H1 (cell line): ENCODE results near the gene NECTIN1. TPM values are rescaled to one million over a fixed set of nuclear protein-coding genes. Genes with fewer than 3 reads are reported as not detected.

Source experiments
- CTCF ChIA-PET: fragments of 300-600 bp; sonication (Branson Sonifier 250); formaldehyde crosslinking; loops from one replicate; lab custom pipeline; 2021; ENCODE audit not compliant: partially characterized antibody; lab: Charles Lee
- POLR2A ChIA-PET: fragments of 300-600 bp; sonication (Branson Sonifier 250); formaldehyde crosslinking; loops from one replicate; lab custom pipeline; 2021; ENCODE audit warnings: inconsistent platforms; ENCODE audit not compliant: partially characterized antibody; lab: Charles Lee
- DNase-seq, 2 experiments: peaks; one replicate each; pipeline versions ENCODE4 v3.0.0 to v3.0.0-alpha.2; 2010 to 2022; ENCODE audit warnings: low spot score in 2 of 2, low read depth in 1 of 2, mixed read lengths in 1 of 2
- FAIRE-seq: peaks from 2 replicates; lab custom pipeline; 2011; peaks lifted over from hg19 to GRCh38; lab: Jason Lieb, UNC
- H2AFZ ChIP-seq: 2 replicates; pipeline ENCODE4 v1.8.1; 2012; ENCODE audit warnings: low read length, inconsistent platforms
- H2AK5ac ChIP-seq: 2 replicates; pipeline ENCODE4 v1.6.1; 2013; ENCODE audit warnings: low read depth, low read length
- H2BK120ac ChIP-seq: replicated peaks from 2 replicates; pipeline ENCODE3; 2013; ENCODE audit warnings: low read depth, low read length, inconsistent platforms
- H2BK12ac ChIP-seq: 2 replicates; pipeline ENCODE4 v1.6.1; 2013; ENCODE audit warnings: low read depth, low read length
- H2BK15ac ChIP-seq: 2 replicates; pipeline ENCODE4 v1.6.1; 2013; ENCODE audit warnings: low read length
- H2BK20ac ChIP-seq: 2 replicates; pipeline ENCODE4 v1.6.1; 2013; ENCODE audit warnings: low read length
- H2BK5ac ChIP-seq: 2 replicates; pipeline ENCODE4 v1.6.1; 2013; ENCODE audit warnings: low read depth, low read length
- H3K14ac ChIP-seq: 2 replicates; pipeline ENCODE4 v1.6.1; 2013; ENCODE audit warnings: inconsistent platforms; ENCODE audit not compliant: insufficient read length
- H3K18ac ChIP-seq: 2 replicates; pipeline ENCODE4 v1.6.1; 2013; ENCODE audit warnings: low read length; ENCODE audit errors: extremely low read depth
- H3K23ac ChIP-seq: 2 replicates; pipeline ENCODE4 v1.6.1; 2013; ENCODE audit warnings: inconsistent platforms; ENCODE audit not compliant: insufficient read length
- H3K23me2 ChIP-seq: 2 replicates; pipeline ENCODE4 v1.6.1; 2013; ENCODE audit warnings: low read depth, low read length
- H3K27ac ChIP-seq: 2 replicates; pipeline ENCODE4 v1.6.1; 2011; ENCODE audit warnings: low read depth, low read length, inconsistent platforms
- H3K27me3 ChIP-seq, 4 experiments: replicated peaks in 1 of 4; 1 replicate in 1 of 4; 2 replicates in 3 of 4; pipeline versions ENCODE4 v1.6.1 to v1.8.1; 2011 to 2013; ENCODE audit warnings: low read length in 3 of 4, mild to moderate bottlenecking in 3 of 4, inconsistent platforms in 2 of 4, mixed read lengths in 2 of 4, moderate library complexity in 1 of 4; ENCODE audit not compliant: control insufficient read depth in 3 of 4, insufficient read depth in 3 of 4; ENCODE audit errors: extremely low read depth in 1 of 4
- H3K36me3 ChIP-seq, 4 experiments: 2 replicates each; pipeline versions ENCODE4 v1.6.1 to v1.8.1; 2011 to 2013; ENCODE audit warnings: mild to moderate bottlenecking in 4 of 4, low read length in 3 of 4, moderate library complexity in 2 of 4, control low read depth in 1 of 4, inconsistent platforms in 1 of 4; ENCODE audit not compliant: insufficient read depth in 4 of 4, control insufficient read depth in 2 of 4
- H3K4ac ChIP-seq: replicated peaks from 2 replicates; pipeline ENCODE3; 2013; ENCODE audit warnings: low read length, low read depth, mixed read lengths, inconsistent platforms; ENCODE audit not compliant: insufficient read length
- H3K4me1 ChIP-seq, 4 experiments: replicated peaks in 1 of 4; 1 replicate in 1 of 4; 2 replicates in 3 of 4; pipeline versions ENCODE4 v1.6.1 to v1.8.1; 2011 to 2013; ENCODE audit warnings: low read length in 3 of 4, inconsistent platforms in 2 of 4, mixed read lengths in 1 of 4; ENCODE audit not compliant: insufficient read depth in 4 of 4, control insufficient read depth in 3 of 4
- H3K4me2 ChIP-seq, 2 experiments: 2 replicates each; pipeline versions ENCODE4 v1.6.1 to v1.8.1; 2011 to 2013; ENCODE audit warnings: low read depth in 2 of 2, low read length in 2 of 2, control low read depth in 1 of 2, inconsistent platforms in 1 of 2, mild to moderate bottlenecking in 1 of 2; ENCODE audit not compliant: insufficient read depth in 1 of 2
- H3K4me3 ChIP-seq, 4 experiments: fragments of 200-600, 300-600 bp in 1 of 4; sonication (generic), shearing (Covaris generic), sonication (Bioruptor Twin) in 1 of 4; 2 replicates each; pipeline versions ENCODE4 v1.5.1 to v1.8.1; 2011 to 2016; ENCODE audit warnings: low read length in 4 of 4, low read depth in 3 of 4, control low read depth in 2 of 4, inconsistent platforms in 2 of 4, mild to moderate bottlenecking in 2 of 4, mixed read lengths in 1 of 4, moderate library complexity in 1 of 4; ENCODE audit not compliant: insufficient read depth in 2 of 4; ENCODE audit errors: extremely low read depth in 1 of 4
- H3K56ac ChIP-seq: replicated peaks from 2 replicates; pipeline ENCODE3; 2013; ENCODE audit warnings: low read depth, mild to moderate bottlenecking, mixed read lengths, low read length, inconsistent platforms; ENCODE audit not compliant: insufficient read length
- H3K79me1 ChIP-seq: 2 replicates; pipeline ENCODE4 v1.6.1; 2013; ENCODE audit warnings: low read depth, low read length, control low read depth
- H3K79me2 ChIP-seq, 2 experiments: 2 replicates each; pipeline versions ENCODE4 v1.6.1 to v1.8.1; 2012 to 2013; ENCODE audit warnings: low read length in 2 of 2, mild to moderate bottlenecking in 2 of 2, inconsistent platforms in 1 of 2; ENCODE audit not compliant: insufficient read depth in 2 of 2, control insufficient read depth in 1 of 2
- H3K9ac ChIP-seq, 4 experiments: replicated peaks in 1 of 4; 1 replicate in 1 of 4; 2 replicates in 3 of 4; pipeline versions ENCODE4 v1.6.1 to v1.8.1; 2011 to 2013; ENCODE audit warnings: low read depth in 3 of 4, low read length in 3 of 4, control low read depth in 2 of 4, mild to moderate bottlenecking in 2 of 4, moderate library complexity in 2 of 4, inconsistent platforms in 1 of 4; ENCODE audit errors: extremely low read depth in 1 of 4
- H3K9me3 ChIP-seq, 2 experiments: 2 replicates each; pipeline versions ENCODE4 v1.6.1 to v1.8.1; 2012 to 2013; ENCODE audit warnings: mild to moderate bottlenecking in 2 of 2, moderate library complexity in 2 of 2, control low read depth in 1 of 2, inconsistent platforms in 1 of 2, low read depth in 1 of 2, low read length in 1 of 2, mixed read lengths in 1 of 2; ENCODE audit not compliant: insufficient read depth in 2 of 2
- H4K20me1 ChIP-seq, 2 experiments: replicated peaks in 1 of 2; 2 replicates each; pipeline versions ENCODE3 to v1.8.1; 2011 to 2013; ENCODE audit warnings: inconsistent platforms in 2 of 2, low read length in 2 of 2, mild to moderate bottlenecking in 1 of 2; ENCODE audit not compliant: insufficient read depth in 2 of 2, control insufficient read depth in 1 of 2
- H4K5ac ChIP-seq: 2 replicates; pipeline ENCODE4 v1.6.1; 2013; ENCODE audit warnings: low read length, low read depth, mixed read lengths, inconsistent platforms; ENCODE audit not compliant: insufficient read length
- H4K8ac ChIP-seq: 2 replicates; pipeline ENCODE4 v1.8.0; 2013; ENCODE audit warnings: mild to moderate bottlenecking, moderate library complexity, low read length, inconsistent platforms; ENCODE audit not compliant: insufficient read depth; ENCODE audit errors: extremely low read depth
- H4K91ac ChIP-seq: replicated peaks from 2 replicates; pipeline ENCODE3; 2013; ENCODE audit warnings: low read length, mixed read lengths, inconsistent platforms; ENCODE audit not compliant: insufficient read length
- ATF2 ChIP-seq: IDR thresholded peaks from 2 replicates; pipeline ENCODE4 v1.6.1; 2012; ENCODE audit warnings: low read length, inconsistent platforms
- KDM4A ChIP-seq: IDR thresholded peaks from one replicate; pipeline ENCODE4 v1.7.1; 2012; ENCODE audit warnings: low read depth, mild to moderate bottlenecking, moderate library complexity, low read length, inconsistent platforms; ENCODE audit not compliant: severe bottlenecking
- RBBP5 ChIP-seq: IDR thresholded peaks from 2 replicates; pipeline ENCODE4 v1.7.1; 2012; ENCODE audit warnings: low read depth, mild to moderate bottlenecking, inconsistent platforms, low read length, moderate library complexity, borderline replicate concordance
- RFX5 ChIP-seq: IDR thresholded peaks from 2 replicates; pipeline ENCODE4 v1.6.1; 2011; ENCODE audit warnings: low read depth, low read length, improper control_type of control experiment, borderline replicate concordance
- RXRA ChIP-seq: IDR thresholded peaks from 2 replicates; pipeline ENCODE4 v1.6.1; 2011; ENCODE audit warnings: low read depth, mild to moderate bottlenecking, low read length, moderate library complexity; ENCODE audit not compliant: insufficient read depth
- WGBS, 2 experiments: shearing (Covaris generic) in 1 of 2; methylation state at CpG; one replicate each; pipeline versions ENCODE4 v1.1.6 to v1.1.7; 2013 to 2015; ENCODE audit warnings: low lambda C conversion rate in 2 of 2, mixed read lengths in 2 of 2, inconsistent platforms in 1 of 2, low coverage in 1 of 2, missing lambda C conversion rate in 1 of 2; ENCODE audit not compliant: insufficient replicate concordance in 2 of 2, insufficient coverage in 1 of 2, insufficient read length in 1 of 2; ENCODE audit errors: extremely low coverage in 1 of 2, missing lambda C conversion rate in 1 of 2; 5-methylcytosine and 5-hydroxymethylcytosine counted together
- polyA plus RNA-seq, 7 experiments: library from polyadenylated mRNA; depleted of rRNA in 3 of 7; stranded (reverse) in 5 of 7; unstranded in 2 of 7; fragments of >200 nt in 5 of 7; fragments of 200-250 nt in 2 of 7; gene quantifications; 1 replicate in 5 of 7; 2 replicates in 1 of 7; 4 replicates in 1 of 7; pipeline versions ENCODE4 v1.2.1 to v1.2.3, GENCODE V29; 2011 to 2013; ENCODE audit warnings: missing spikeins in 2 of 7, mixed read lengths in 2 of 7
- total RNA-seq: library from RNA; stranded (reverse); fragmentation: NEBNext Ultra II Directional; extraction: Animal tissue kit (Norgen Biotek cat#: 25700); gene quantifications from 2 replicates; pipeline ENCODE4 v1.2.1, GENCODE V29; 2021

NECTIN1 gene
- total and polyA plus RNA-seq, 2 of the 8 experiments (the other 6 are each of a cell fraction or from before 2014, with no cell fraction given), result 43.2 to 97.7 TPM

GRCh38 chr11:119664063-119664572 is 64.9 kb downstream of the NECTIN1 start:
- H3K79me2 ChIP-seq, result no peaks in the 10 kb centered on the region
- no peak overlapping the region for H3K23ac ChIP-seq
- no peak overlapping the region for H4K91ac ChIP-seq
- no peak overlapping the region for H3K4ac ChIP-seq
- H3K27ac ChIP-seq, result no peak overlapping the region
- 74% methylated on average over 8 of the region's 9 CpGs; no CpG with 5 or more reads in 1 of the 2 experiments for WGBS, 2 experiments
- H3K56ac ChIP-seq, result no peak overlapping the region
- no peaks in the 10 kb centered on the region for H3K79me1 ChIP-seq
- no peaks in the 10 kb centered on the region for H3K27me3 ChIP-seq
- H2BK120ac ChIP-seq, result no peak overlapping the region
- FAIRE-seq (no peak), DNase-seq (no peak)
- no peaks in the 10 kb centered on the region for H3K9me3 ChIP-seq
- peak overlapping the region; percentile 83; the same call in 1 of the 2 replicates for H4K8ac ChIP-seq
- POLR2A ChIA-PET, result interaction anchor here (0.6 to 1.4 kb wide), 3 partner anchors 10 to 94 kb away, joined by 3 to 5 read pairs (median 5); no protein-coding TSS in a partner anchor
- H2BK15ac ChIP-seq, result no peak overlapping the region
- H3K9ac ChIP-seq, result no peak overlapping the region
- H3K4me3 ChIP-seq, result no peak overlapping the region
- CTCF ChIA-PET, result interaction anchor here (0.5 to 5.3 kb wide), 25 partner anchors 8 to 474 kb away, joined by 3 to 55 read pairs (median 4); partner anchors contain the start of gene TRIM29
- H2AK5ac ChIP-seq, result no peak overlapping the region
- H2AFZ ChIP-seq, result no peak overlapping the region
- H3K14ac ChIP-seq, result no peak overlapping the region
- H3K36me3 ChIP-seq, result peaks cover 0 to 6% (median 3%) of the 10 kb centered on the region in 4 experiments; a peak in 4 of 8 replicates
- H3K4me1 ChIP-seq, result peaks cover 2 to 19% (median 15%) of the 10 kb centered on the region in 4 experiments; a peak in 6 of 7 replicates
- no peak for TF ChIP-seq KDM4A
- TF ChIP-seq RXRA, result no peak
- TF ChIP-seq RFX5, result no peak
- no peak for TF ChIP-seq RBBP5
- no peak for TF ChIP-seq ATF2
- peaks cover 9 to 14% of the 10 kb centered on the region in 2 experiments for H4K20me1 ChIP-seq
- H4K5ac ChIP-seq, result no peak overlapping the region
- peak overlapping the region; percentile 8 to 23; a peak in 2 of 4 replicates for H3K4me2 ChIP-seq
- no peak overlapping the region; the same call in 1 of the 2 replicates for H3K18ac ChIP-seq
- no peak overlapping the region for H2BK20ac ChIP-seq
- H2BK5ac ChIP-seq, result 0 out of 2 replicates have a peak overlapping the region, but pooled peaks have one; percentile 44
- H3K23me2 ChIP-seq, result no peaks in the 10 kb centered on the region
- no peak overlapping the region for H2BK12ac ChIP-seq
